HL-60 (cell line): Measurements from ENCODE around the gene MAP3K10.

Source experiments
- CTCF ChIP-seq: IDR thresholded peaks from one replicate; pipeline ENCODE4 v1.5.1; 2011; ENCODE audit warnings: low read length, control low read depth, inconsistent platforms; ENCODE audit not compliant: insufficient read depth
- GABPA ChIP-seq: IDR thresholded peaks from 2 replicates; pipeline ENCODE4 v1.6.1; 2012; ENCODE audit warnings: low read depth
- POLR2AphosphoS5 ChIP-seq: IDR thresholded peaks from 2 replicates; pipeline ENCODE4 v1.6.1; 2012; ENCODE audit warnings: low read depth
- REST ChIP-seq: IDR thresholded peaks from 2 replicates; pipeline ENCODE4 v1.6.1; 2012; ENCODE audit warnings: low read depth; ENCODE audit not compliant: insufficient replicate concordance
- SPI1 ChIP-seq: IDR thresholded peaks from 2 replicates; pipeline ENCODE4 v1.6.1; 2012; ENCODE audit warnings: low read depth, mild to moderate bottlenecking, borderline replicate concordance

GRCh38 chr19:40228346-40228745 is 37.1 kb downstream of the MAP3K10 start:
- no peak for TF ChIP-seq CTCF
- no peak for TF ChIP-seq POLR2AphosphoS5
- no peak for TF ChIP-seq REST
- no peak for TF ChIP-seq GABPA
- TF ChIP-seq SPI1 = no peak
